PFSK-1 (cell line): Measurements from ENCODE around the gene MYO5B.

Source experiments
- FOXP2 ChIP-seq: optimal IDR thresholded peaks from 2 replicates; pipeline ENCODE3; 2011; ENCODE audit warnings: borderline replicate concordance, control low read depth, inconsistent platforms; ENCODE audit not compliant: insufficient read depth; ENCODE audit errors: extremely low read length, extremely low read depth
- POLR2AphosphoS5 ChIP-seq: IDR thresholded peaks from 2 replicates; pipeline ENCODE4 v1.6.1; 2012; ENCODE audit warnings: low read depth, mild to moderate bottlenecking, control low read depth, low read length, moderate library complexity
- SIN3A ChIP-seq: IDR thresholded peaks from 2 replicates; pipeline ENCODE4 v1.6.1; 2012; ENCODE audit warnings: mild to moderate bottlenecking, low read length, moderate library complexity, borderline replicate concordance; ENCODE audit not compliant: insufficient read depth
- TAF1 ChIP-seq: IDR thresholded peaks from 2 replicates; pipeline ENCODE4 v1.6.1; 2012; ENCODE audit warnings: low read length, control low read depth, borderline replicate concordance; ENCODE audit not compliant: insufficient read depth
- TF ChIP-seq, protein P1 (sequence below), 2 experiments: IDR thresholded peaks; 2 replicates each; pipeline versions ENCODE4 v1.6.1 to v1.8.0; 2011 to 2012; ENCODE audit warnings: low read depth in 2 of 2, low read length in 2 of 2, control low read depth in 1 of 2, inconsistent platforms in 1 of 2, mild to moderate bottlenecking in 1 of 2, moderate library complexity in 1 of 2; ENCODE audit not compliant: insufficient read depth in 1 of 2

DNA sequence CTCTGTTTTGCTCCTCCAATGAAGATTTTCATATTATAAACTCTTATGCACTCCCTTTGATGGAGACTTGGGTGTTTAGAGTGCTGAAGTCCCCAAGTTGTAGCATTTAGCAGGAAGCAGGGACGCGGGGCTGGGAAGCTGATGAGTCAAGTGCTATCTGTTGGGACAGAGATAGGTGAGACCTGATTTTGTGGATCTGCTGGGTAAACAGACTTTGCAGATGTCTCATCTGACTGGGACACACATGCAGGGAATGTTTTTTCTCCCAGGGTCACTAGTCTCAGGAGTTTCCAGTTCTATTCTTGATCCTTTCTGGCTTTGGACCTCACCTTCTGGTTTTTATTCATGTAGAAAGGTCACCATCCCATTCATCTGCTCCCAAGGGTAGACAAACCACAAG lies 301.9 kb downstream of the MYO5B start:
- no peak for TF ChIP-seq SIN3A
- TF ChIP-seq, protein P1, sequence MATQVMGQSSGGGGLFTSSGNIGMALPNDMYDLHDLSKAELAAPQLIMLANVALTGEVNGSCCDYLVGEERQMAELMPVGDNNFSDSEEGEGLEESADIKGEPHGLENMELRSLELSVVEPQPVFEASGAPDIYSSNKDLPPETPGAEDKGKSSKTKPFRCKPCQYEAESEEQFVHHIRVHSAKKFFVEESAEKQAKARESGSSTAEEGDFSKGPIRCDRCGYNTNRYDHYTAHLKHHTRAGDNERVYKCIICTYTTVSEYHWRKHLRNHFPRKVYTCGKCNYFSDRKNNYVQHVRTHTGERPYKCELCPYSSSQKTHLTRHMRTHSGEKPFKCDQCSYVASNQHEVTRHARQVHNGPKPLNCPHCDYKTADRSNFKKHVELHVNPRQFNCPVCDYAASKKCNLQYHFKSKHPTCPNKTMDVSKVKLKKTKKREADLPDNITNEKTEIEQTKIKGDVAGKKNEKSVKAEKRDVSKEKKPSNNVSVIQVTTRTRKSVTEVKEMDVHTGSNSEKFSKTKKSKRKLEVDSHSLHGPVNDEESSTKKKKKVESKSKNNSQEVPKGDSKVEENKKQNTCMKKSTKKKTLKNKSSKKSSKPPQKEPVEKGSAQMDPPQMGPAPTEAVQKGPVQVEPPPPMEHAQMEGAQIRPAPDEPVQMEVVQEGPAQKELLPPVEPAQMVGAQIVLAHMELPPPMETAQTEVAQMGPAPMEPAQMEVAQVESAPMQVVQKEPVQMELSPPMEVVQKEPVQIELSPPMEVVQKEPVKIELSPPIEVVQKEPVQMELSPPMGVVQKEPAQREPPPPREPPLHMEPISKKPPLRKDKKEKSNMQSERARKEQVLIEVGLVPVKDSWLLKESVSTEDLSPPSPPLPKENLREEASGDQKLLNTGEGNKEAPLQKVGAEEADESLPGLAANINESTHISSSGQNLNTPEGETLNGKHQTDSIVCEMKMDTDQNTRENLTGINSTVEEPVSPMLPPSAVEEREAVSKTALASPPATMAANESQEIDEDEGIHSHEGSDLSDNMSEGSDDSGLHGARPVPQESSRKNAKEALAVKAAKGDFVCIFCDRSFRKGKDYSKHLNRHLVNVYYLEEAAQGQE (IDR thresholded peaks at IDR 0.05; ENCODE audit: insufficient read depth in 1 of 2, low read depth in 2 of 2, low read length in 2 of 2) = no peak
- no peak for TF ChIP-seq TAF1
- no peak for TF ChIP-seq POLR2AphosphoS5
- no peak for TF ChIP-seq FOXP2
